Urothelium cell line (cell line): Measurements from ENCODE around the gene CCNL2.
"Not testable (repeated sequence)": the region's sequence is repeated elsewhere in the genome, so short reads cannot be mapped to it uniquely, and the experiment has no call there.

Source experiments
- DNase-seq: peaks from one replicate; pipeline ENCODE4 v3.0.0; 2011; ENCODE audit warnings: low spot score, mixed read lengths
- FAIRE-seq: peaks from 2 replicates; lab custom pipeline; 2011; peaks lifted over from hg19 to GRCh38; lab: Jason Lieb, UNC

CCNL2 gene

DNA sequence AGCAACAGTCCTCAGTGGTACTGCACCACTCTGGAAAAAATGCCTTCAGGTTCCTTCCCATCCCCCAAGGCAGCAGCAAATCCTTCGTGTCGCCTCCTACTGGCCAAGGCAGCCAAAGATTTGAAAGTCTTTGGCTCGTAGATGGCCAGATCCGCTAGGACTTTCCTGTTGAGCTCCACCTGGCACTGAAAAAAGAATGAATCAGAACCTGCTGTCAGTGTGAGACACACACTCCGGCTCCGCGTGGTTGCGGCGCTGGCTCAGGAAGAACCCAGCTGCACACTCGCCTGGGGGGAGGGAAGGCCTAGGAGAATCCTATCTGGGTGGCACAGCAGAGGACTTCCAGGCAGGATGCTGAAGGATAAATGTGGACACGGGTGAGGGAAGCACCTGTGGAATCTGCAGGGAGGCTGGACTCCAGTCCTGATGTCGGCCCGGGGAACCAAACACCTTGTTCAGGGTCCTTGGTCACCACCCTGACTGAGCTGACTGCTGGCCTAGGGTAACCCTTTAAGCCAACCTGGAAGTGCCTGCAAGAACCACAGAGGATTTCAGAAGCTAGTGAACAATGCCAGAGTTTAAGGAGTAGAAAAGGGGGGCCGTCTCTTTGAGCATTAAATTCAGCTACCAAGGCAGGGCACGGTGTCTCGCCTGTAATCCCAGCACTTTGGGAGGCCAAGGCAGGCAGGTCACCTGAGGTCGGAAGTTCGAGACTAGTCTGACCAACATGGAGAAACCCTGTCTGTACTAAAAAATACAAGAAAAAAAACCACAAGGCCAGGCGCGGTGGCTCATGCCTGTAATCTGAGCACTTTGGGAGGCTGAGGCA is 3.2 kb upstream of the CCNL2 start:
- DNase-seq (no peak), FAIRE-seq (no peak)

DNA sequence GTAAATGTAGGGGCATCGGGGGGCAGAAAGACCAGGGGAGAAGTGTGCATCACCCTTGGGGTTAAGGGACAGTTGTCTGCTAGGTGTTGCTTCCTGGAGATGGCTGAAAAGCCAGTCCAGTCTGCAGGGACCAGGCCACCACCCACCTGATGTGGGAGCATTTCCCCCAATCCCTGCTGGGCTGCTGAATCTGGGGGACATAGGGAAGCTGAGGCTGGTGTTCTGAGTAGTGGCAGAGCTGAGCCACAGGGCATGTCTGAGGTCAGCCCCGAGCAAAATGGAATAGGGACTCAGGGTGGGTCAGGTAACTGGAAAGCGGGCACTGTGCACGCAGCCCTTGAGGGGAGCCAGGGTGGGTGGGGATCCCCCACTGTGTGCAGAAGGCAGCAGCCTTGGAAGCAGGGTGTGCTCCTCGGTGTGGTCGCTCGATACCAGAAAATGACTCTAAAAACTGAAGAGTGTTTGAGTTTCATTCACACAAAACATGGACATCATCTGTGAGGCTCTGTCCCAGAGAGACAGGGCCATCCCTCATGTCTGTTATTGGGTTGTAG is 2.4 kb upstream of the CCNL2 start:
- DNase-seq (no peak), FAIRE-seq (no peak)

DNA sequence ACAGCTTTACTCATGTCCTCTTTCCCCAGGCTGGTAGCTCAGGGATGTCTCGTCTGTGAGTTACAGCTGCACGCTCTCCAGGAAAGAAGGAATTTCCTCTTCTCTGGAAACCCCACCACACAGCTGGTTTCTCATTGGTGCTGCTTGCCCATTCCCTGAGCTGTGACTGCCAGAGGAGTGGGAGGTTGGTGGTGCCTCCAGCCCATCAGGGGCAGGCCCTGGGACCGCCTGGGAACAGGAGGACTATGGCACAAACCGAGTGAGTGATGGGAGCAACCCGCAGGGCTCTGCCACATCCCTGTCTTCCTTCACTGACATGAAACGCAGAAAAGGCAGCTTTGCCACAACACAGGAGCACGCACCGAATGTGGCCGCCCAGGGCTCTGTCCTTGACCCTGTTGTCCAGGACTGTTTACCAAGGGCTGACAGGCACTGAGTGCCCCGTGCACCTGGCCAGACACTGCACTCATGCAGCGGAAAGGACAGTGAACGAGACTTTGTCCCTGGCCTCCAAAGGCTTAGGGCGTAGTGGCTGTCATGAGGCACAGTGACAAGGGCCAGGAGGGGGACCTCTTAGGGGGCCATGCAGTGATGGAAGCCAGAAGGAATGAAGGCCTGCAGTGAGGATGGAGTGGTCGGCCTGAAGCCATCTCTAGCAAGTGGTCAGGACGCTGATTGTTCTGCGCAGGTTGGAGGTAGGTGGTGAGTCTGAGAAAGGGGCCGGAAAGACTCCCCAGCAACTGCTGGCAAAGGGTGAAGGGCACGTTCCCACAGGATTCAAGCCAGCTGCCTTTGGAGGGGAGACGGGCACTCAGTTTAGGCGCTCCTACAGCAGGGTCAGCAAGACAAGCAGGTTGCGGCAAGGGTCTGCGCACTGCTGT is 1.7 kb upstream of the CCNL2 start:
- FAIRE-seq (no peak), DNase-seq (no peak)

- FAIRE-seq (no peak), DNase-seq (no peak)
Observed at GRCh38 chr1:1399872-1400575, 889 bp upstream of the CCNL2 start.

DNA sequence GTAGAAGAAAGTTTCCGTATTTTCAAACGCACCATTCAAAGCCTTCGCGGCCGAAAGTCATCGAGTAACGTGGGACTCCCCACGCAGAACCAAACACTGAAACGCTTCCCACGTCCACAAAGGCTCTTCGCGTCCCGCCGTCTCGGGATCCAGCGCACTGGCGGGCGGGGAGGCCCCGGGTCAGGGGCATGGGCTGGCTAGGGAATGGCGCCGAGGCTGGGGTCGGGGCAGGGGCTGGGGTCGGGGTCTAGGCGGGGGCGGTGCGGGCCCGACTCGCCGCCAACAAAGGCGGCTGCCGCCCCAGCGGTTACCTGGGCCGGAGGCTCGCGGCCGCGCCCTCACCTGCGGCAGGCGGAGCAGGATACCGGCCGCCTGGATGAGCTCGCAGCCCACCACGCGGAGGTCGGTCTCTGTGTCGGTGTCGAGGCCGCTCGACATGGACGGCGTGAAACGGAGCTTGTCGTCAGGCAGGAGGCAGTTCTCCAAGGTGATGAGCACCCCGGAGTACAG is 403 bp downstream of the CCNL2 start:
- FAIRE-seq (no peak), DNase-seq (no peak)

- no peak for DNase-seq
Observed at GRCh38 chr1:1397839-1398523, 1.2 kb downstream of the CCNL2 start.

DNA sequence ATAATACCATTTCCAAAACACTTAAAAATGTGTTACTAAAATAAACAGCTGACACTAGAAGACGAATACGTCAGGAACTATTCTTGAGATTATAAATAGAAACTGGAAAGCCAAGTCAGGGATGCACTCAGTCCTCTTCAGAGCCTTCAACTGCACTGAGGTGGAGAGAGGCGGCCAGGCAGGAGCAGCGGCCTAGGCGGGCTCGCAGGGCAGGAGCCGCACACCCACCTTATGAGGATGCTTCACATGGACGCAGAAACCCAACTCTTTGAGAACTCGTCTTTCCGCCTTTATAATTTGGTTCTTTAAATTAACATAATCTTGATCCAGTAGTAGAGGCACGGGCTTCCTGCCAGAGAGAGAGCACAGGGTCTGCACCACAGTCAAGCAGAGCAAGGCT is 4.0 kb downstream of the CCNL2 start:
- FAIRE-seq = no peak
- no peak for DNase-seq

More at GRCh38 chr1:1397839-1398523, 1.2 kb downstream of the CCNL2 start:
- FAIRE-seq = no peak

DNA sequence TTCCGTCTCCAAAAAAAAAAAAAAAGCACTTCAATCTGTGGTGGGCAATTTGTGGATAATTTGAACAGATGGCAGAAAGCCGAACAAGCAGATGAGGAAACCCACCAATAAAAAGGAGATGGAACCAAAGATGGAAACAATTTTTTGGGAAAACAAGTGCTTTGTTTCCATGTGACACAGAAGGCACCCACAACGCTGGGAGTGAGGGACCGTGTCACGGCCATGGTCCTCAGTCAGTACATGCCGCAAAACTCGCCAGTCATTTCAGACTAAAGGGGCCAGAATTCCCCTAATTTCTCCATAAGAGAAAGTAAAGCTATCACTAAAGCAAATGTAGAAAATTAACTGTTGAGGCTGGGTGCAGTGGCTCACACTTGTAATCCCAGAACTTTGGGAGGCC is 5.0 kb downstream of the CCNL2 start:
- DNase-seq = no peak
- FAIRE-seq = no peak

DNA sequence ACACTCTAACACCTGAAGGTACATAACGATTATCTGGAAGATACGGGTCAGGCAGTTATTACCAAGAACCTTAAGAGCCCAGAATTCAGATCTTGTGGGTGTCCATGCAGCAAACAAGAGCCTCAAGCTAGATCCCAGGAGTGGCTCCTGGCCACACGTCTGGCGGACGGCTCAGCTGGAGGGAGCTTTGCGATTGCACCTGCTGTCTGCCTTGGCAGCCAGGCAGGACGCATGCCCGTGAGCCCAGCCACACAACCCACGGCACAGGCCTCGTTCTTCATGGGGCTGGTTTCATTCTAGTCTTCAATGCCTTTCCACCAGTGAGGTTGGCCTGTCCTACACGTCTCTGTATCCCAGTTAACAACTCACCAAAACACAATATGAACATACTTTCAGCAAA is 5.7 kb downstream of the CCNL2 start:
- DNase-seq = no peak
- FAIRE-seq = no peak

GRCh38 chr1:1393014-1393413 is 6.1 kb downstream of the CCNL2 start:
- FAIRE-seq (no peak), DNase-seq (no peak)

- DNase-seq = no peak
- no peak for FAIRE-seq
Observed at GRCh38 chr1:1391225-1391624, 7.9 kb downstream of the CCNL2 start.

DNA sequence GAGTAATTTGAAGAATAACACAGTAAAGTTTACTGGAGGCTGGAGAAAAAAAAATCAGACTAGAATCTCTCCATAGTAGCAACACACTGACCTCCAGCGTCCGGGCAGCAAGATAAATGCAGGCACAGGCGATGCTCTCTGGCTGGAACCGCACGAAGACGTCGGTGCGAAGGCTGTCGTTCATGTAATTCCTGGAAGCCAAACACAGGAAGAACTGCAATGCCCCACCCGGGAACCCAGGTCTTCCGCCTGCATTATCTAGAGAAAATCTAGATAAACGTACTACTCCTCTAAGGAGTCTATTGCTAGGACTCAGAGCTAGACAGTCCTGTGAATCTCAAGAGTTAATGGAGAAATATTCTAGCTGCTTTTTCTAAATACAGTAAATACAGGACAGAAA is 8.5 kb downstream of the CCNL2 start:
- FAIRE-seq = no peak
- DNase-seq = no peak

- DNase-seq (no peak), FAIRE-seq (no peak)
Observed at GRCh38 chr1:1388078-1388472, 11.1 kb downstream of the CCNL2 start.

DNA sequence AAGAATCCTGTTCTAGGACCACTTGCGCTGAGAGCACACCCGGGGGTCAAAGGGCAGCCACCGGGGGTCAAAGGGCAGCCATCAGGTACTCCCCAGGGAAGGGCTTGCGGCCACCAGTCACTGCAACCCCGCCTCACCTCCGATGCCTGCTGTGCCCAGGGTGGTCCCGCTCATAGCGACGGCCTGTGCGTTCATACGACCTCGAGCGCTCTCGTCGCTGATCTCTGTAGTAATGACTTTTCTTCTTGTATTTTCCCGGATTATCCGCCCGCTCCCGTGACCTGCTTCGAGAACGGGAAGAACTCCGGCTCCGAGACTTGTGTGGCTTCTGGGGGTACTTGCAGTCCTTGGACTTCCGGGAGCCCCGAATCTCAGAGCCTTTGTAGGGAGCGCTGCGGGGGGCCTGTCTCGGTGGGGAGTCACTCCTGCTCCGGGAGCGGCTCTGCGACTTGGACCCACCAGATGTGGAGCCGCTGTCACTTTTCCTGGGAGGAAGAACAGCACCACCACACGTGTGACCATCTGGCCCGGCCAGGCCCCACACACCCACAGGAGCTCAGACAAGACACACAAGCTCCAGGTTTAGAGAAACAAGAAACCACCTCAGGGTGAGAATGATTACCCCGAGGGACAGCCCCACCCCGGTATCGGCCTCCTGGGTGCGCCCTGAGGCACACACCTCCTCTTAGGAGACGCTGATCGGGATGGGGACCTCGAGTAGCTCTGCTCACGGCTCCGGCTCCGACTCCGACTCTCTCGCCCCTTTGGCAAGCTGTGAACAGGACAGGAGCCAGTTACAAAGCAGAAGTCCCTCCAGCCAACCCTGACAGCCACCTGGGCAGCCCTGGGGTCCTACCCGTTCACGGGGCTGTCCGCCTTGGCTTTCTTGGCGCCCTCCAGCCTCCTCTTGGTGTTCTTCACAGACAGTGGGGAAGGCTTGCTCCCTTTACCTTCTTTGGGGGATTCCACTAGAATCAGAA is 11.7 kb downstream of the CCNL2 start:
- no peak for FAIRE-seq
- DNase-seq = no peak

DNA sequence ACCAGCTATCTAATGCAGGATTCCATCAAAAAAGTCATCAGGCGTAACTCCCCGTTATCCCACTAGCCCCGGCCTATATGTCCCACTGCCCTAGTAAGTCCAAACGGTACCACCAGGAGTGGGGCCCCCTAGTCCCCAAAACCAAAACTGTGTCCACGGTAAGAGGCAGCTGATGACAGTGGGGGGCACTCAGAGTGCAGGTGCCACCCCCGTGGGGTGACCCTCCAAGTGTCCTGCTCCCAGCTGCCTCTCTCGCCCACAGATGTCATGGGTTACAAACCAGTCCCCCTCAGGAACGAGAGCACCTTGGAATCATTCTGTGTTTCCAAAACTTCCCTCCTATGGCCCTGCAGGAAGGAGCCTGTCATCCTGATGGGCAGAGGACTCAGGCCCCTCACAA is 13.2 kb downstream of the CCNL2 start:
- FAIRE-seq (no peak), DNase-seq (no peak)

DNA sequence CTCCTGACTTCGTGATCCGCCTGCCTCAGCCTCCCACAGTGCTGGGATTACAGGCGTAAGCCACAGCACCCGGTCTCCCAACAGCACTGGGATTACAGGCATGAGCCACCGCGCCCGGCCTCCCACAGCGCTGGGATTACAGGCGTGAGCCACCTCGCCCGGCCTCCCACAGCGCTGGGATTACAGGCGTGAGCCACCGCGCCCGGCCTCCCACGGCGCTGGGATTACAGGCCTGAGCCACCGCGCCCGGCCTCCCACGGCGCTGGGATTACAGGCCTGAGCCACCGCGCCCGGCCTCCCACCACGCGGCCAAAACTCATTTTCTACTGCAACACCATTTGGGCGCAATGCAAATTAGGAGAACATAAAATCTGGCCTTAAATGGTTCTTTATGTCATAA is 13.8 kb downstream of the CCNL2 start:
- FAIRE-seq, DNase-seq: not testable (repeated sequence)

- no peak for FAIRE-seq
- no peak for DNase-seq
Observed at GRCh38 chr1:1381294-1381693, 17.8 kb downstream of the CCNL2 start.

- DNase-seq = no peak
- FAIRE-seq = no peak
Observed at GRCh38 chr1:1380860-1381259, 18.3 kb downstream of the CCNL2 start.

DNA sequence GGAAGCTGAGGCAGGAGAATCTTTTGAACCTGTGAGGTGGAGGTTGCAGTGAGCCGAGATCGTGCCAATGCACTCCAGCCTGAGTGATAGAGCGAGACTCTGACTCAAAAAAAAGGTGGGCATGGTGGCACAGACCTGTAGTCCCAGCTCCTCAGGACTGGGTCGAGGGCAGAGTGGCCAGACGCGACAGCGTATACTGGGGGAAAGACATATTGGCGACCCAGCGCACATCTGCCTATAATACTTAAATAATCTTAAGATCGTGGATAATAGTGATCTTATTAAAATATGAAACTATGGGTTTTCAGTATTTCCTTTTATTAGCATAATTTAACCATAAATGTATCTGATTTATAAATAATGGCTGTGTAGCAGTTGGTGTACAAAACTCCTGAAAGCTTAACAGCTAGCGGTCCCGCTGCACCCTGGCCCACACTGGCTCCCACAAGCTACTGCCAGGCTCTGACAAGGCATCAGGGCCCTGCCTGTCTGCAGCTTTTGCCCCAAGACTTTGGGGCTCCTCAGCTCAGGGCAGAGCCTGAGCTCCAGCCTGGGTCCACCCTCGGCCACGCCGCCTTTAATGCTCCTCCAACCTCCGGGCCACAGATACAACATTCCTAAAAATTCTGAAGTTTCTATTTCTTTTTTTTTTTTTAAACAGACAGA is 21.5 kb downstream of the CCNL2 start:
- DNase-seq (no peak), FAIRE-seq (no peak)
